Adrenal gland (tissue), 12 donors: ENCODE measurements around the gene PAX4. TPM values are rescaled to one million over a fixed set of nuclear protein-coding genes. Genes with fewer than 3 reads are reported as not detected.

Experiments
- DNase-seq, 7 donors: peaks; one replicate each; pipeline ENCODE4 v3.0.0-alpha.2; 2019 to 2020
- H3K27ac ChIP-seq, 5 donors: fragments of 200-600 bp; sonication (generic) in 4 of 5; 1 replicate in 3 of 5; 2 replicates in 2 of 5; pipeline versions ENCODE4 v1.5.1 to v1.8.0; 2016 to 2020; ENCODE audit warnings: mild to moderate bottlenecking in 1 of 5
- H3K27me3 ChIP-seq: fragments of 200-600 bp; 2 replicates; pipeline ENCODE4 v1.8.0; 2021
- H3K36me3 ChIP-seq, 2 donors: fragments of 200-600 bp; replicated peaks in 1 of 2; 1 replicate in 1 of 2; 2 replicates in 1 of 2; pipeline versions ENCODE4 v1.5.1 to v1.8.0; 2018 to 2022
- H3K4me1 ChIP-seq, 2 donors: fragments of 200-600 bp; replicated peaks in 1 of 2; 1 replicate in 1 of 2; 2 replicates in 1 of 2; pipeline versions ENCODE4 v1.5.1 to v1.8.0; 2018 to 2021
- H3K4me3 ChIP-seq, 4 donors: fragments of 200-600 bp; sonication (generic) in 3 of 4; one replicate each; pipeline ENCODE4 v1.5.1; 2016 to 2018
- H3K9me3 ChIP-seq, 3 donors: fragments of 200-600 bp; sonication (generic) in 1 of 3; replicated peaks in 1 of 3; 1 replicate in 2 of 3; 2 replicates in 1 of 3; pipeline versions ENCODE4 v1.5.1 to v1.8.0; 2016 to 2021
- POLR2A ChIP-seq, 2 donors: fragments of 450-650 bp; IDR thresholded peaks; one replicate each; pipeline ENCODE4 v1.6.1; 2017; ENCODE audit warnings: antibody characterized with exemption in 2 of 2, mild to moderate bottlenecking in 2 of 2, moderate library complexity in 1 of 2
- WGBS, 4 donors: extraction: QIAGEN DNeasy Blood & Tissue Kit in 2 of 4; methylation state at CpG; one replicate each; pipeline versions ENCODE4 v1.1.5 to v1.1.7; 2013 to 2017; 5-methylcytosine and 5-hydroxymethylcytosine counted together
- intact Hi-C, 2 donors: fragments of 100-400 bp; cut with DNase I; formaldehyde crosslinking; loops; one replicate each; pipeline versions ENCODE4 v1.14.1 to v1.15.0; 2022 to 2023
- polyA plus RNA-seq, 3 donors: library from polyadenylated mRNA; stranded (reverse); fragments of 200-250 nt in 2 of 3; fragments of 350-450 nt in 1 of 3; fragmentation: Illumina TruSeq in 1 of 3; extraction: RNeasy Lipid Tissue Mini Kit (QIAGEN cat#74804) in 1 of 3; gene quantifications; one replicate each; pipeline ENCODE4 v1.2.3, GENCODE V29; 2013 to 2014
- total RNA-seq, 9 donors: library from RNA; depleted of rRNA in 4 of 9; stranded (reverse); fragments of >200 nt in 4 of 9; fragments of 120-200 nt in 1 of 9; fragmentation: NEBNext Ultra II Directional in 1 of 9; extraction: Animal tissue kit (Norgen Biotek cat#: 25700) in 1 of 9; gene quantifications; one replicate each; pipeline versions ENCODE4 v1.1.0 to v1.2.4, GENCODE V29; 2013 to 2023
- TF ChIP-seq, protein P1 (sequence below), 6 experiments: fragments of 450-650 bp in 4 of 6; fragments of 200-600 bp in 2 of 6; sonication (generic) in 1 of 6; IDR thresholded peaks; 1 replicate in 5 of 6; 2 replicates in 1 of 6; pipeline versions ENCODE4 v1.5.1 to v1.8.0; 2016 to 2021; ENCODE audit warnings: antibody characterized with exemption in 6 of 6, mild to moderate bottlenecking in 2 of 6, moderate library complexity in 1 of 6
- donor health status: healthy with polysubstance abuse.
- donor health status: Bipolar disorder and iron deficiency.
- donor health status: DM: yes; HTN: yes; CAD: no.
- donor health status: DM: no; HTN: no; CAD: no.
- donor health status: DM: no; HTN: no; CAD: no.
- donor health status: DM: yes; HTN: yes; CAD: no.

Gene PAX4
- total and polyA plus RNA-seq, 12 donors, result not detected

DNA sequence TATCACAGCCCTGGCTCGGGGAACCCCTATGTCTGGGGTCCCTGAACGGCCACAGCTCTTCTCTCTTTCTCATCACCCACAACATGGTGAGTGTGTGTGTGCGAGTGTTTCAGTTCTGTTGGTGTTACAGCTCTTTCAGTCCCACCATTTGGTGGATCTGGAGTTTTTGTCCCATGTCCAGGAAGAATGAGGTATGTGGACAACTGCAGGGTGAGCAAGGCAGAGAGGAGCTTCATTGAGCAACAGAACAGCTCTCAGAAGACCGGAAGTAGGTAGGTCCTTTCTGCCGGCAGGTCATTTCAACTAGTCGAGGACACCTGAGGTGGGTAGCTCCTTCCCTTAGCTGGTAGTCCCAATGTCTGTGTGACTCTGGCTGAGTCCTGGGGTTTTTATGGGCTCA lies 9.5 kb downstream of the PAX4 start:
- no peaks in the 10 kb centered on the region for H3K9me3 ChIP-seq
- TF ChIP-seq, protein P1, sequence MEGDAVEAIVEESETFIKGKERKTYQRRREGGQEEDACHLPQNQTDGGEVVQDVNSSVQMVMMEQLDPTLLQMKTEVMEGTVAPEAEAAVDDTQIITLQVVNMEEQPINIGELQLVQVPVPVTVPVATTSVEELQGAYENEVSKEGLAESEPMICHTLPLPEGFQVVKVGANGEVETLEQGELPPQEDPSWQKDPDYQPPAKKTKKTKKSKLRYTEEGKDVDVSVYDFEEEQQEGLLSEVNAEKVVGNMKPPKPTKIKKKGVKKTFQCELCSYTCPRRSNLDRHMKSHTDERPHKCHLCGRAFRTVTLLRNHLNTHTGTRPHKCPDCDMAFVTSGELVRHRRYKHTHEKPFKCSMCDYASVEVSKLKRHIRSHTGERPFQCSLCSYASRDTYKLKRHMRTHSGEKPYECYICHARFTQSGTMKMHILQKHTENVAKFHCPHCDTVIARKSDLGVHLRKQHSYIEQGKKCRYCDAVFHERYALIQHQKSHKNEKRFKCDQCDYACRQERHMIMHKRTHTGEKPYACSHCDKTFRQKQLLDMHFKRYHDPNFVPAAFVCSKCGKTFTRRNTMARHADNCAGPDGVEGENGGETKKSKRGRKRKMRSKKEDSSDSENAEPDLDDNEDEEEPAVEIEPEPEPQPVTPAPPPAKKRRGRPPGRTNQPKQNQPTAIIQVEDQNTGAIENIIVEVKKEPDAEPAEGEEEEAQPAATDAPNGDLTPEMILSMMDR (IDR thresholded peaks at IDR 0.05), result no peak
- TF ChIP-seq POLR2A (IDR thresholded peaks at IDR 0.05), result no peak
- H3K4me1 ChIP-seq, result no peaks in the 10 kb centered on the region
- WGBS, 4 donors, result 80 to 89% (median 85%) methylated on average over 5 to 6 of the region's 6 CpGs
- H3K36me3 ChIP-seq, result no peaks in the 10 kb centered on the region
- intact Hi-C loops, result no loop called here
- no peaks in the 10 kb centered on the region for H3K27me3 ChIP-seq
- DNase-seq, result no peak
- H3K4me3 ChIP-seq, result no peak overlapping the region
- no peak overlapping the region for H3K27ac ChIP-seq

DNA sequence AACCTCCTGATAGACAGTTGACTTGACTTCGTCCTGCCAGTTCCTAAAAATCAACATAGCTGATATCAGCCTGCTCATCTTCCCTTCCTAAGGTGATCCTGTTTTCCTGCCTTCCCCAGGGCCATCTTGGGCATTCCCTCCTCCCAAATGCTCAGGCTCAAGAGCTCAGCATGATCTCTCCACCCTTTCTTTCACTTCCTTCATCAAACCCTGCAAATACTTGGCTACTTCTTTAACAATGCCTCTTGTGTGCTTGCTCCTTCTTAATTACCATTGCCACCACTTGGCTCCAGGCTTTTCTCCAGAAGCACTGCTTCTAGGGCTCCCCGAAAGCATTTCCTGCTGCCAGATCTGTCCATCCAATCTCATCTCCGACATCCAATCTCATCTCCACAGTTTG lies 17.1 kb downstream of the PAX4 start:
- WGBS, 4 donors, result 66 to 81% (median 73%) methylated on average over 3 of the region's 3 CpGs
- H3K27me3 ChIP-seq, result no peaks in the 10 kb centered on the region
- no peaks in the 10 kb centered on the region for H3K9me3 ChIP-seq
- intact Hi-C loops, result no loop called here
- no peak for TF ChIP-seq POLR2A (IDR thresholded peaks at IDR 0.05)
- TF ChIP-seq, protein P1 (IDR thresholded peaks at IDR 0.05), result no peak
- H3K27ac ChIP-seq, result no peak overlapping the region
- no peak for DNase-seq
- no peaks in the 10 kb centered on the region for H3K36me3 ChIP-seq
- no peaks in the 10 kb centered on the region for H3K4me1 ChIP-seq
- H3K4me3 ChIP-seq, result no peak overlapping the region

DNA sequence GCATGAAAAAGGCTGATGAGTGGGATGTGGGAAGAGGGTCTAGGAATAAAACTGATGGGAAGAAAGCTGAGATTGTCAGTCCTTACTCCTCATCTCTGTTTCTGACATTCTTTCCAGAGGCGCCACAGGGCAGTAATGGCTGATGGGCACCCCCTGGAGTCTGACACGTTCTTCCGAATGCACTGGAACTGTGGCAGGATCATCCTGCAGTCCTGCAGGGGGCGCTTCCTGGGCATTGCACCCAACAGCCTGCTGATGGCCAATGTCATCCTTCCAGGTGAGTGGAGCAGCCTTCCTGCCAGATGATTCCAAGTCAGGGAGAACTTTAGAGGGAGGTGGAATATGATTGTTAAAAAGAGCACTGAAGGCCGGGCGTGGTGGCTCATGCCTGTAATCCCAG lies 19.6 kb downstream of the PAX4 start:
- H3K27me3 ChIP-seq, result no peaks in the 10 kb centered on the region
- H3K9me3 ChIP-seq, result no peaks in the 10 kb centered on the region
- intact Hi-C loops, result loop anchor here in 1 of 2 donors (10.0 kb wide), 1 partner anchor 46 kb away; no protein-coding TSS in a partner anchor
- H3K4me3 ChIP-seq, result no peak overlapping the region
- no peak overlapping the region for H3K27ac ChIP-seq
- H3K4me1 ChIP-seq, result no peaks in the 10 kb centered on the region
- WGBS, 4 donors, result 55 to 59% (median 56%) methylated on average over 6 of the region's 6 CpGs
- no peaks in the 10 kb centered on the region for H3K36me3 ChIP-seq
- TF ChIP-seq POLR2A (IDR thresholded peaks at IDR 0.05), result no peak
- TF ChIP-seq, protein P1 (IDR thresholded peaks at IDR 0.05), result peak in 2 of 6 experiments; percentile 14 to 20
- DNase-seq, result no peak

DNA sequence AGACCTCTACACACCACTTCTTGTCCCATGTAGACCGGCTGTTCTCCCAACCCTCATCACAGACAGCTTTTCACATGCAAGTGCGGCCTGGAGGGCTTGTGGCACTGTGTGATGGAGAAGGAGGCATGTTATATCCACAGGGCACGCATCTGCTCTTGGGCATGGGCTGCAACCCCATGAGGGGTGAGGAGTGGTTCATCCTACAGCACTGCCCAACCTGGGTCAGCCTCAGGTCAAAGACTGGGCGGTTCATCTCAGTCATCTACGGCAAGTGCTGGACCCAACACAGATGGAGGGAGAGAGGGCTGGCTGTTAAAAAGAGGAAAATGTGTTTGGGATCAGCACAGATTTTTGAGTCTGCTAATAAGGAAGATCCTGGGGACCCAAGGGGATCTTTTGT lies 22.2 kb downstream of the PAX4 start:
- no peak for DNase-seq
- H3K9me3 ChIP-seq, result no peaks in the 10 kb centered on the region
- H3K27me3 ChIP-seq, result no peaks in the 10 kb centered on the region
- no peak overlapping the region for H3K4me3 ChIP-seq
- TF ChIP-seq, protein P1 (IDR thresholded peaks at IDR 0.05), result no peak
- TF ChIP-seq POLR2A (IDR thresholded peaks at IDR 0.05), result no peak
- no peak overlapping the region for H3K27ac ChIP-seq
- intact Hi-C loops, result loop anchor here in 1 of 2 donors (10.0 kb wide), 1 partner anchor 49 kb away; no protein-coding TSS in a partner anchor
- 87 to 94% (median 89%) methylated on average over 5 of the region's 5 CpGs for WGBS, 4 donors
- H3K36me3 ChIP-seq, result peaks cover 0 to 12% of the 10 kb centered on the region in 2 donors
- no peaks in the 10 kb centered on the region for H3K4me1 ChIP-seq
